Liver (tissue), 9 donors: ENCODE results near the gene ACSS1. TPM values are rescaled to one million over a fixed set of nuclear protein-coding genes. Genes with fewer than 3 reads are reported as not detected.

Experiments
- DNase-seq: peaks from one replicate; pipeline ENCODE4 v3.0.0-alpha.2; 2017; ENCODE audit warnings: low spot score
- H3K27ac ChIP-seq, 2 donors: one replicate each; pipeline ENCODE4 v1.7.0; 2013; ENCODE audit warnings: inconsistent platforms in 2 of 2, low read length in 2 of 2, control low read depth in 1 of 2, low read depth in 1 of 2, mild to moderate bottlenecking in 1 of 2
- H3K27me3 ChIP-seq, 4 donors: one replicate each; pipeline versions ENCODE4 v1.6.1 to v1.7.0; 2013; ENCODE audit warnings: low read length in 3 of 4, inconsistent platforms in 1 of 4, mild to moderate bottlenecking in 1 of 4, moderate library complexity in 1 of 4; ENCODE audit not compliant: control insufficient read depth in 4 of 4, insufficient read depth in 4 of 4
- H3K36me3 ChIP-seq, 4 donors: one replicate each; pipeline versions ENCODE4 v1.6.1 to v1.7.0; 2013; ENCODE audit warnings: low read length in 3 of 4, mild to moderate bottlenecking in 3 of 4, low read depth in 1 of 4, moderate library complexity in 1 of 4; ENCODE audit not compliant: control insufficient read depth in 4 of 4, insufficient read depth in 3 of 4
- H3K4me1 ChIP-seq, 4 donors: one replicate each; pipeline versions ENCODE4 v1.6.1 to v1.7.0; 2013; ENCODE audit warnings: low read length in 3 of 4, mild to moderate bottlenecking in 3 of 4, moderate library complexity in 1 of 4; ENCODE audit not compliant: control insufficient read depth in 4 of 4, insufficient read depth in 4 of 4
- H3K4me3 ChIP-seq, 3 donors: one replicate each; pipeline versions ENCODE4 v1.6.1 to v1.7.0; 2013; ENCODE audit warnings: low read length in 3 of 3, control low read depth in 1 of 3, low read depth in 1 of 3, mild to moderate bottlenecking in 1 of 3
- H3K9ac ChIP-seq, 2 donors: one replicate each; pipeline ENCODE4 v1.7.0; 2013; ENCODE audit warnings: low read length in 2 of 2, mild to moderate bottlenecking in 2 of 2, moderate library complexity in 2 of 2, control low read depth in 1 of 2, low read depth in 1 of 2
- H3K9me3 ChIP-seq, 4 donors: one replicate each; pipeline versions ENCODE4 v1.6.1 to v1.7.0; 2013; ENCODE audit warnings: low read length in 3 of 4; ENCODE audit not compliant: control insufficient read depth in 4 of 4
- ATF3 ChIP-seq: IDR thresholded peaks from 2 replicates; pipeline ENCODE4 v1.6.1; 2016; ENCODE audit warnings: antibody characterized with exemption
- CTCF ChIP-seq: fragments of 150-350 bp; IDR thresholded peaks from 2 replicates; pipeline ENCODE4 v1.5.1; 2017; ENCODE audit warnings: improper control_type of control experiment, low read depth, low read length; ENCODE audit not compliant: missing input control
- FOXA1 ChIP-seq: IDR thresholded peaks from 2 replicates; pipeline ENCODE4 v1.6.1; 2016; ENCODE audit warnings: antibody characterized with exemption
- FOXA2 ChIP-seq: IDR thresholded peaks from 2 replicates; pipeline ENCODE4 v1.6.1; 2016; ENCODE audit warnings: antibody characterized with exemption
- GABPA ChIP-seq, 2 donors: IDR thresholded peaks in 1 of 2; conservative IDR thresholded peaks in 1 of 2; 2 replicates each; pipeline ENCODE4 v1.6.1; 2016; ENCODE audit warnings: antibody characterized with exemption in 2 of 2, mild to moderate bottlenecking in 1 of 2, moderate library complexity in 1 of 2
- HNF4A ChIP-seq, 2 donors: conservative IDR thresholded peaks; 2 replicates each; pipeline ENCODE4 v1.6.1; 2016; ENCODE audit warnings: antibody characterized with exemption in 2 of 2, mild to moderate bottlenecking in 2 of 2
- HNF4G ChIP-seq: IDR thresholded peaks from 2 replicates; pipeline ENCODE4 v1.6.1; 2016; ENCODE audit warnings: antibody characterized with exemption
- JUND ChIP-seq, 2 donors: IDR thresholded peaks; 2 replicates each; pipeline ENCODE4 v1.6.1; 2016; ENCODE audit warnings: antibody characterized with exemption in 2 of 2
- RAD21 ChIP-seq, 2 donors: IDR thresholded peaks; 2 replicates each; pipeline ENCODE4 v1.6.1; 2016; ENCODE audit warnings: antibody characterized with exemption in 2 of 2, mild to moderate bottlenecking in 2 of 2
- REST ChIP-seq: IDR thresholded peaks from 2 replicates; pipeline ENCODE4 v1.6.1; 2016; ENCODE audit warnings: antibody characterized with exemption, mild to moderate bottlenecking
- RXRA ChIP-seq, 2 donors: IDR thresholded peaks; 2 replicates each; pipeline ENCODE4 v1.6.1; 2017 to 2018; ENCODE audit warnings: antibody characterized with exemption in 2 of 2, mild to moderate bottlenecking in 1 of 2
- SP1 ChIP-seq: IDR thresholded peaks from 2 replicates; pipeline ENCODE4 v1.6.1; 2018; ENCODE audit warnings: antibody characterized with exemption, mild to moderate bottlenecking
- TAF1 ChIP-seq: conservative IDR thresholded peaks from 2 replicates; pipeline ENCODE4 v1.6.1; 2016; ENCODE audit warnings: antibody characterized with exemption, mild to moderate bottlenecking
- YY1 ChIP-seq: IDR thresholded peaks from 2 replicates; pipeline ENCODE4 v1.6.1; 2016; ENCODE audit warnings: antibody characterized with exemption, mild to moderate bottlenecking
- WGBS: extraction: QIAGEN DNeasy Blood & Tissue Kit; methylation state at CpG from one replicate; pipeline ENCODE4 v1.1.7; 2013; 5-methylcytosine and 5-hydroxymethylcytosine counted together
- polyA plus RNA-seq, 2 donors: library from polyadenylated mRNA; stranded (reverse) in 1 of 2; unstranded in 1 of 2; fragments of 200-250 nt in 1 of 2; fragments of >200 nt in 1 of 2; fragmentation: Nextera tagmentation in 1 of 2; extraction: Ambion mirVana in 1 of 2; gene quantifications; one replicate each; pipeline versions ENCODE4 v1.2.1 to v1.2.3, GENCODE V29; 2013 to 2015
- total RNA-seq, 2 donors: library from RNA; depleted of rRNA; stranded (reverse); fragments of >200 nt; gene quantifications; one replicate each; pipeline ENCODE4 v1.2.3, GENCODE V29; 2014
- donor health status: healthy.
- donor health status: healthy.
- donor health status: healthy.
- donor health status: healthy.
- donor health status: healthy.

Gene ACSS1
- total and polyA plus RNA-seq, 4 donors = 5.3 to 87.5 (median 22.1) TPM

GRCh38 chr20:25037288-25038102 is 20.4 kb downstream of the ACSS1 start:
- Histone ChIP-seq H3K4me3 (no peak overlapping the region), H3K9ac (no peak overlapping the region), H3K27me3 (no peaks in the 10 kb centered on the region), H3K9me3 (no peaks in the 10 kb centered on the region), H3K36me3 (no peaks in the 10 kb centered on the region), H3K4me1 (peaks cover 10 to 52% (median 36%) of the 10 kb centered on the region in 4 donors), H3K27ac (no peak overlapping the region)
- WGBS = 83% methylated on average over 15 of the region's 15 CpGs
- TF ChIP-seq TAF1 = no peak
- TF ChIP-seq HNF4G = no peak
- DNase-seq = no peak

GRCh38 chr20:25036331-25036936 is 21.5 kb downstream of the ACSS1 start:
- Histone ChIP-seq H3K27ac (no peak overlapping the region), H3K9ac (no peak overlapping the region), H3K27me3 (no peaks in the 10 kb centered on the region), H3K9me3 (no peaks in the 10 kb centered on the region), H3K36me3 (no peaks in the 10 kb centered on the region), H3K4me3 (no peak overlapping the region), H3K4me1 (peaks cover 10 to 43% (median 29%) of the 10 kb centered on the region in 4 donors)
- TF ChIP-seq SP1 (no peak), CTCF (no peak), HNF4A (conservative IDR thresholded peaks at IDR 0.05) (no peak), GABPA (IDR thresholded peaks at IDR 0.05 in 1 of 2, conservative IDR thresholded peaks at IDR 0.05 in 1 of 2) (no peak), YY1 (no peak), FOXA1 (no peak), ATF3 (no peak), RXRA (IDR thresholded peaks at IDR 0.05) (no peak), RAD21 (IDR thresholded peaks at IDR 0.05) (no peak), REST (no peak), FOXA2 (no peak), JUND (IDR thresholded peaks at IDR 0.05) (no peak)
- no peak for DNase-seq
- WGBS = 66% methylated on average over 7 of the region's 7 CpGs
